ENCODE measurements around the gene CACNA1E. TPM values are rescaled to one million over a fixed set of nuclear protein-coding genes. Genes with fewer than 3 reads are reported as not detected.

The CACNA1E gene
- total and polyA plus RNA-seq, 2 experiments from 2014 or later = 0.32 to 1.1 TPM

DNA sequence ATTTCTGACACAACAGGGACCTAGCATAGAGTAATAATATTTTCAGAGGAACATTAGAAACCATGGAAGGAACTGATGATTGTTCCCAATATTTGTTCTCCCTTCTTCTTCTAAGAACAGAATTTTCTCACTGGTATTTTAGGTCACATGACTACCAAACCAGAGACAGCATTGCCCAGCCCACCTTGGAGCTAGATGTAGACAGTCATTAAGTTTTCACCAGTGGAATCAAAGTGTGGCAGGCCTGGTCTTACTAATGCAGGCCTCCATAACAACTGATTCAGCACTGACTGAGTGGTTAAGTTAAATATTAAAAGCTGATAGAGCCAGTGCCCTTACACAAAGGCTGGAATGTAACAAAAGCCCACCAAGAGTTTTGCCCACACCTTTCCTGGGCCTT, 333.8 kb downstream of the CACNA1E start:
- Mint-ChIP-seq H3K27ac (no peak overlapping the region), H3K36me3 (ENCODE audit: low read depth) (no peaks in the 10 kb centered on the region), H3K4me1 (peaks cover 7% of the 10 kb centered on the region), H3K4me3 (no peak overlapping the region), H3K9me3 (peaks cover 5% of the 10 kb centered on the region; the same call in 1 of the 3 replicates), H3K27me3 (ENCODE audit: insufficient read depth, low read depth, poor library complexity) (no peaks in the 10 kb centered on the region)
- no peaks in the 10 kb centered on the region for H3K36me3 ChIP-seq (ENCODE audit: insufficient read depth)
- no peaks in the 10 kb centered on the region for H4K20me1 ChIP-seq (replicated peaks; ENCODE audit: insufficient read depth)
- no peak for ATAC-seq
- H3K9me2 ChIP-seq (ENCODE audit: insufficient read depth) = no peaks in the 10 kb centered on the region; the same call in 1 of the 2 replicates
- no peaks in the 10 kb centered on the region for H3F3A ChIP-seq (replicated peaks; ENCODE audit: low read depth)
- no peak for DNase-seq (ENCODE audit: low spot score)
- H3K4me1 ChIP-seq (ENCODE audit: insufficient read depth) = no peaks in the 10 kb centered on the region
- H3K27ac ChIP-seq (ENCODE audit: low read depth) = no peak overlapping the region
- H3K4me2 ChIP-seq = no peak overlapping the region
- no peaks in the 10 kb centered on the region for H3K79me2 ChIP-seq (replicated peaks; ENCODE audit: insufficient read depth)
- TF ChIP-seq POLR2AphosphoS5 (IDR thresholded peaks at IDR 0.05; ENCODE audit: low read depth) (no peak), NANOG (IDR thresholded peaks at IDR 0.05; ENCODE audit: borderline replicate concordance) (no peak), EZH2 (IDR thresholded peaks at IDR 0.05; ENCODE audit: low read depth, unreplicated experiment) (no peak)
- TF ChIP-seq, protein P1, sequence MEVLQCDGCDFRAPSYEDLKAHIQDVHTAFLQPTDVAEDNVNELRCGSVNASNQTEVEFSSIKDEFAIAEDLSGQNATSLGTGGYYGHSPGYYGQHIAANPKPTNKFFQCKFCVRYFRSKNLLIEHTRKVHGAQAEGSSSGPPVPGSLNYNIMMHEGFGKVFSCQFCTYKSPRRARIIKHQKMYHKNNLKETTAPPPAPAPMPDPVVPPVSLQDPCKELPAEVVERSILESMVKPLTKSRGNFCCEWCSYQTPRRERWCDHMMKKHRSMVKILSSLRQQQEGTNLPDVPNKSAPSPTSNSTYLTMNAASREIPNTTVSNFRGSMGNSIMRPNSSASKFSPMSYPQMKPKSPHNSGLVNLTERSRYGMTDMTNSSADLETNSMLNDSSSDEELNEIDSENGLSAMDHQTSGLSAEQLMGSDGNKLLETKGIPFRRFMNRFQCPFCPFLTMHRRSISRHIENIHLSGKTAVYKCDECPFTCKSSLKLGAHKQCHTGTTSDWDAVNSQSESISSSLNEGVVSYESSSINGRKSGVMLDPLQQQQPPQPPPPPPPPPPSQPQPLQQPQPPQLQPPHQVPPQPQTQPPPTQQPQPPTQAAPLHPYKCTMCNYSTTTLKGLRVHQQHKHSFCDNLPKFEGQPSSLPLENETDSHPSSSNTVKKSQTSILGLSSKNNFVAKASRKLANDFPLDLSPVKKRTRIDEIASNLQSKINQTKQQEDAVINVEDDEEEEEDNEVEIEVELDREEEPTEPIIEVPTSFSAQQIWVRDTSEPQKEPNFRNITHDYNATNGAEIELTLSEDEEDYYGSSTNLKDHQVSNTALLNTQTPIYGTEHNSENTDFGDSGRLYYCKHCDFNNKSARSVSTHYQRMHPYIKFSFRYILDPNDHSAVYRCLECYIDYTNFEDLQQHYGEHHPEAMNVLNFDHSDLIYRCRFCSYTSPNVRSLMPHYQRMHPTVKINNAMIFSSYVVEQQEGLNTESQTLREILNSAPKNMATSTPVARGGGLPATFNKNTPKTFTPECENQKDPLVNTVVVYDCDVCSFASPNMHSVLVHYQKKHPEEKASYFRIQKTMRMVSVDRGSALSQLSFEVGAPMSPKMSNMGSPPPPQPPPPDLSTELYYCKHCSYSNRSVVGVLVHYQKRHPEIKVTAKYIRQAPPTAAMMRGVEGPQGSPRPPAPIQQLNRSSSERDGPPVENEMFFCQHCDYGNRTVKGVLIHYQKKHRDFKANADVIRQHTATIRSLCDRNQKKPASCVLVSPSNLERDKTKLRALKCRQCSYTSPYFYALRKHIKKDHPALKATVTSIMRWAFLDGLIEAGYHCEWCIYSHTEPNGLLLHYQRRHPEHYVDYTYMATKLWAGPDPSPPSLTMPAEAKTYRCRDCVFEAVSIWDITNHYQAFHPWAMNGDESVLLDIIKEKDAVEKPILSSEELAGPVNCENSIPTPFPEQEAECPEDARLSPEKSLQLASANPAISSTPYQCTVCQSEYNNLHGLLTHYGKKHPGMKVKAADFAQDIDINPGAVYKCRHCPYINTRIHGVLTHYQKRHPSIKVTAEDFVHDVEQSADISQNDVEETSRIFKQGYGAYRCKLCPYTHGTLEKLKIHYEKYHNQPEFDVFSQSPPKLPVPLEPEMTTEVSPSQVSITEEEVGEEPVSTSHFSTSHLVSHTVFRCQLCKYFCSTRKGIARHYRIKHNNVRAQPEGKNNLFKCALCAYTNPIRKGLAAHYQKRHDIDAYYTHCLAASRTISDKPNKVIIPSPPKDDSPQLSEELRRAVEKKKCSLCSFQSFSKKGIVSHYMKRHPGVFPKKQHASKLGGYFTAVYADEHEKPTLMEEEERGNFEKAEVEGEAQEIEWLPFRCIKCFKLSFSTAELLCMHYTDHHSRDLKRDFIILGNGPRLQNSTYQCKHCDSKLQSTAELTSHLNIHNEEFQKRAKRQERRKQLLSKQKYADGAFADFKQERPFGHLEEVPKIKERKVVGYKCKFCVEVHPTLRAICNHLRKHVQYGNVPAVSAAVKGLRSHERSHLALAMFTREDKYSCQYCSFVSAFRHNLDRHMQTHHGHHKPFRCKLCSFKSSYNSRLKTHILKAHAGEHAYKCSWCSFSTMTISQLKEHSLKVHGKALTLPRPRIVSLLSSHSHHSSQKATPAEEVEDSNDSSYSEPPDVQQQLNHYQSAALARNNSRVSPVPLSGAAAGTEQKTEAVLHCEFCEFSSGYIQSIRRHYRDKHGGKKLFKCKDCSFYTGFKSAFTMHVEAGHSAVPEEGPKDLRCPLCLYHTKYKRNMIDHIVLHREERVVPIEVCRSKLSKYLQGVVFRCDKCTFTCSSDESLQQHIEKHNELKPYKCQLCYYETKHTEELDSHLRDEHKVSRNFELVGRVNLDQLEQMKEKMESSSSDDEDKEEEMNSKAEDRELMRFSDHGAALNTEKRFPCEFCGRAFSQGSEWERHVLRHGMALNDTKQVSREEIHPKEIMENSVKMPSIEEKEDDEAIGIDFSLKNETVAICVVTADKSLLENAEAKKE (CRISPR knock-in tag; IDR thresholded peaks at IDR 0.05) = no peak
- H2AFZ ChIP-seq = no peak overlapping the region
- H3K4me3 ChIP-seq = no peak overlapping the region
- no peaks in the 10 kb centered on the region for H3K27me3 ChIP-seq (ENCODE audit: insufficient read depth)

DNA sequence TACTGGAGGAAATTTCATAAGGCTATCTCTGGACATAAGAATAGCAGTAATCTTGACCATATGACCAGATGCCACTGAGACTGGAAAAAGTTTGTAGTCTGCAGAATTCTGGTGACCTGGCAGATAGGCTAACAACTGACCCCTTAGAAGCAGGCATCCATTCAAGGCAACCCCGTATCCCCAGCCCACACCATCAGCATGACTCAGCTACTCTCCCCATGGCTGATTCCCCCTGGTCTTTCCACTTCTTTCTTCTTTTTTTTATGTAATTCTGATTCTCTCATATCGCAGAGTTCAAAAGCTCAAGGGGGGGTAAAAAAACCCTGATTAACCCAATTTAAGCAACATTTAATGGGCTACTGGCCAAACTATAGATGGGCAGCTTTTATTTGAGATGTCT, 335.1 kb downstream of the CACNA1E start:
- Mint-ChIP-seq H3K27me3 (ENCODE audit: insufficient read depth, low read depth, poor library complexity) (no peaks in the 10 kb centered on the region), H3K4me3 (no peak overlapping the region), H3K36me3 (ENCODE audit: low read depth) (no peaks in the 10 kb centered on the region), H3K4me1 (peaks cover 7% of the 10 kb centered on the region), H3K27ac (no peak overlapping the region), H3K9me3 (peaks cover 5% of the 10 kb centered on the region; the same call in 1 of the 3 replicates)
- no peaks in the 10 kb centered on the region for H3F3A ChIP-seq (replicated peaks; ENCODE audit: low read depth)
- no peaks in the 10 kb centered on the region for H3K27me3 ChIP-seq (ENCODE audit: insufficient read depth)
- no peak for ATAC-seq
- no peak overlapping the region for H3K4me2 ChIP-seq
- no peak overlapping the region for H3K27ac ChIP-seq (ENCODE audit: low read depth)
- no peaks in the 10 kb centered on the region; the same call in 1 of the 2 replicates for H3K9me2 ChIP-seq (ENCODE audit: insufficient read depth)
- peak overlapping the region; percentile 56; the same call in 1 of the 2 replicates for H2AFZ ChIP-seq
- no peaks in the 10 kb centered on the region for H3K79me2 ChIP-seq (replicated peaks; ENCODE audit: insufficient read depth)
- no peaks in the 10 kb centered on the region for H3K36me3 ChIP-seq (ENCODE audit: insufficient read depth)
- no peaks in the 10 kb centered on the region for H4K20me1 ChIP-seq (replicated peaks; ENCODE audit: insufficient read depth)
- DNase-seq (ENCODE audit: low spot score) = no peak
- no peaks in the 10 kb centered on the region for H3K4me1 ChIP-seq (ENCODE audit: insufficient read depth)
- no peak overlapping the region for H3K4me3 ChIP-seq
- TF ChIP-seq CREB1 (CRISPR knock-in tag; IDR thresholded peaks at IDR 0.05; ENCODE audit: low read depth) = no peak
- TF ChIP-seq ZNF331 (CRISPR knock-in tag; IDR thresholded peaks at IDR 0.05; ENCODE audit: low read depth) = no peak
- no peak for TF ChIP-seq NANOG (IDR thresholded peaks at IDR 0.05; ENCODE audit: borderline replicate concordance)
- no peak for TF ChIP-seq POLR2AphosphoS5 (IDR thresholded peaks at IDR 0.05; ENCODE audit: low read depth)
- TF ChIP-seq, protein P2, sequence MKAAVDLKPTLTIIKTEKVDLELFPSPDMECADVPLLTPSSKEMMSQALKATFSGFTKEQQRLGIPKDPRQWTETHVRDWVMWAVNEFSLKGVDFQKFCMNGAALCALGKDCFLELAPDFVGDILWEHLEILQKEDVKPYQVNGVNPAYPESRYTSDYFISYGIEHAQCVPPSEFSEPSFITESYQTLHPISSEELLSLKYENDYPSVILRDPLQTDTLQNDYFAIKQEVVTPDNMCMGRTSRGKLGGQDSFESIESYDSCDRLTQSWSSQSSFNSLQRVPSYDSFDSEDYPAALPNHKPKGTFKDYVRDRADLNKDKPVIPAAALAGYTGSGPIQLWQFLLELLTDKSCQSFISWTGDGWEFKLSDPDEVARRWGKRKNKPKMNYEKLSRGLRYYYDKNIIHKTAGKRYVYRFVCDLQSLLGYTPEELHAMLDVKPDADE (IDR thresholded peaks at IDR 0.05) = no peak
- no peak for TF ChIP-seq JUNB (IDR thresholded peaks at IDR 0.05; ENCODE audit: unreplicated experiment)
